Measurements from ENCODE around the gene SATB2.

Gene SATB2

GRCh38 chr2:199461711-199462346 lies 4.1 kb upstream of the SATB2 start:
- Mint-ChIP-seq H3K4me3 (peak overlapping the region; percentile 12), H3K9me3 (no peaks in the 10 kb centered on the region), H3K27ac (no peak overlapping the region), H3K36me3 (ENCODE audit: low read depth) (peaks cover 8% of the 10 kb centered on the region), H3K27me3 (peaks cover 64% of the 10 kb centered on the region), H3K4me1 (peaks cover 28% of the 10 kb centered on the region)
- ATAC-seq, result no peak
- no peak for DNase-seq

- DNase-seq (no peak), ATAC-seq (no peak)
- H3K27me3 Mint-ChIP-seq, result peaks cover 59% of the 10 kb centered on the region
- H3K27ac Mint-ChIP-seq, result no peak overlapping the region
- peaks cover 8% of the 10 kb centered on the region for H3K36me3 Mint-ChIP-seq (ENCODE audit: low read depth)
- H3K4me1 Mint-ChIP-seq, result peaks cover 33% of the 10 kb centered on the region
- no peaks in the 10 kb centered on the region for H3K9me3 Mint-ChIP-seq
- H3K4me3 Mint-ChIP-seq, result peak overlapping the region; percentile 12
These were observed 3.3 kb upstream of the SATB2 start for GRCh38 chr2:199460846-199461710.

GRCh38 chr2:199460101-199460671 lies 2.4 kb upstream of the SATB2 start:
- Mint-ChIP-seq H3K4me1 (peaks cover 37% of the 10 kb centered on the region), H3K27me3 (peaks cover 56% of the 10 kb centered on the region), H3K4me3 (peak overlapping the region; percentile 88), H3K27ac (peak overlapping the region; percentile 46), H3K36me3 (ENCODE audit: low read depth) (peaks cover 5% of the 10 kb centered on the region), H3K9me3 (no peaks in the 10 kb centered on the region)
- ATAC-seq (no peak), DNase-seq (no peak)

- peaks cover 56% of the 10 kb centered on the region for H3K27me3 Mint-ChIP-seq
- ATAC-seq, result no peak
These were observed 1.8 kb upstream of the SATB2 start for GRCh38 chr2:199459286-199460100.

GRCh38 chr2:199458806-199459285 lies 1.1 kb upstream of the SATB2 start:
- Mint-ChIP-seq H3K36me3 (ENCODE audit: low read depth) (peaks cover 2% of the 10 kb centered on the region), H3K27ac (no peak overlapping the region), H3K4me1 (peaks cover 33% of the 10 kb centered on the region), H3K9me3 (no peaks in the 10 kb centered on the region), H3K27me3 (peaks cover 59% of the 10 kb centered on the region), H3K4me3 (peak overlapping the region; percentile 58)
- ATAC-seq, result peak; percentile 7
- peak; percentile 24 for DNase-seq

More at GRCh38 chr2:199459286-199460100, 1.8 kb upstream of the SATB2 start:
- Mint-ChIP-seq H3K4me3 (peak overlapping the region; percentile 88), H3K4me1 (peaks cover 36% of the 10 kb centered on the region), H3K27ac (peak overlapping the region; percentile 78), H3K36me3 (ENCODE audit: low read depth) (peaks cover 2% of the 10 kb centered on the region), H3K9me3 (no peaks in the 10 kb centered on the region)
- peak; percentile 75 for DNase-seq

- peaks cover 57% of the 10 kb centered on the region for H3K27me3 Mint-ChIP-seq
- peak; percentile 25 for ATAC-seq
- H3K4me3 Mint-ChIP-seq, result peak overlapping the region; percentile 58
- H3K27ac Mint-ChIP-seq, result no peak overlapping the region
- no peaks in the 10 kb centered on the region for H3K9me3 Mint-ChIP-seq
- peak; percentile 30 for DNase-seq
- H3K4me1 Mint-ChIP-seq, result peaks cover 33% of the 10 kb centered on the region
- H3K36me3 Mint-ChIP-seq (ENCODE audit: low read depth), result peaks cover 2% of the 10 kb centered on the region
These were observed 468 bp upstream of the SATB2 start for GRCh38 chr2:199458009-199458805.

- Mint-ChIP-seq H3K27ac (no peak overlapping the region), H3K27me3 (peaks cover 61% of the 10 kb centered on the region), H3K4me3 (no peak overlapping the region), H3K4me1 (peaks cover 31% of the 10 kb centered on the region), H3K9me3 (no peaks in the 10 kb centered on the region), H3K36me3 (ENCODE audit: low read depth) (peaks cover 2% of the 10 kb centered on the region)
- ATAC-seq, result no peak
- no peak for DNase-seq
These were observed 1.2 kb downstream of the SATB2 start for GRCh38 chr2:199456383-199457146.

- Mint-ChIP-seq H3K27ac (no peak overlapping the region), H3K9me3 (no peaks in the 10 kb centered on the region), H3K27me3 (peaks cover 55% of the 10 kb centered on the region), H3K4me1 (peaks cover 28% of the 10 kb centered on the region), H3K4me3 (no peak overlapping the region), H3K36me3 (ENCODE audit: low read depth) (no peaks in the 10 kb centered on the region)
- ATAC-seq (peak; percentile 36), DNase-seq (no peak)
These were observed 2.0 kb downstream of the SATB2 start for GRCh38 chr2:199455545-199456382.

- H3K9me3 Mint-ChIP-seq, result no peaks in the 10 kb centered on the region
- no peak overlapping the region for H3K4me3 Mint-ChIP-seq
- DNase-seq (no peak), ATAC-seq (no peak)
- H3K36me3 Mint-ChIP-seq (ENCODE audit: low read depth), result no peaks in the 10 kb centered on the region
- peaks cover 52% of the 10 kb centered on the region for H3K27me3 Mint-ChIP-seq
- H3K4me1 Mint-ChIP-seq, result peaks cover 25% of the 10 kb centered on the region
- no peak overlapping the region for H3K27ac Mint-ChIP-seq
These were observed 2.6 kb downstream of the SATB2 start for GRCh38 chr2:199455210-199455544.

- Mint-ChIP-seq H3K4me3 (no peak overlapping the region), H3K9me3 (no peaks in the 10 kb centered on the region), H3K27me3 (peaks cover 52% of the 10 kb centered on the region), H3K36me3 (ENCODE audit: low read depth) (no peaks in the 10 kb centered on the region), H3K27ac (no peak overlapping the region), H3K4me1 (peaks cover 17% of the 10 kb centered on the region)
- ATAC-seq (no peak), DNase-seq (no peak)
These were observed 4.8 kb downstream of the SATB2 start for GRCh38 chr2:199452991-199453379.

GRCh38 chr2:199452260-199452990 lies 5.3 kb downstream of the SATB2 start:
- H3K4me3 Mint-ChIP-seq, result no peak overlapping the region
- no peaks in the 10 kb centered on the region for H3K9me3 Mint-ChIP-seq
- no peaks in the 10 kb centered on the region for H3K36me3 Mint-ChIP-seq (ENCODE audit: low read depth)
- ATAC-seq (no peak), DNase-seq (no peak)
- peaks cover 14% of the 10 kb centered on the region for H3K4me1 Mint-ChIP-seq
- H3K27me3 Mint-ChIP-seq, result peaks cover 57% of the 10 kb centered on the region
- no peak overlapping the region for H3K27ac Mint-ChIP-seq

- H3K9me3 Mint-ChIP-seq, result no peaks in the 10 kb centered on the region
- H3K27ac Mint-ChIP-seq, result no peak overlapping the region
- DNase-seq (no peak), ATAC-seq (no peak)
- H3K27me3 Mint-ChIP-seq, result peaks cover 55% of the 10 kb centered on the region
- H3K4me1 Mint-ChIP-seq, result no peaks in the 10 kb centered on the region
- H3K4me3 Mint-ChIP-seq, result no peak overlapping the region
- H3K36me3 Mint-ChIP-seq (ENCODE audit: low read depth), result no peaks in the 10 kb centered on the region
These were observed 7.8 kb downstream of the SATB2 start for GRCh38 chr2:199449956-199450355.
